SKM-1 (cell line): ENCODE measurements around the gene ITPKB.
"Not testable (repeated sequence)": the region's sequence is repeated elsewhere in the genome, so short reads cannot be mapped to it uniquely, and the experiment has no call there.

Experiments
- DNase-seq: peaks from one replicate; lab custom pipeline; 2025; ENCODE audit not compliant: unreplicated experiment; lab: John Stamatoyannopoulos, UW

The ITPKB gene

DNA sequence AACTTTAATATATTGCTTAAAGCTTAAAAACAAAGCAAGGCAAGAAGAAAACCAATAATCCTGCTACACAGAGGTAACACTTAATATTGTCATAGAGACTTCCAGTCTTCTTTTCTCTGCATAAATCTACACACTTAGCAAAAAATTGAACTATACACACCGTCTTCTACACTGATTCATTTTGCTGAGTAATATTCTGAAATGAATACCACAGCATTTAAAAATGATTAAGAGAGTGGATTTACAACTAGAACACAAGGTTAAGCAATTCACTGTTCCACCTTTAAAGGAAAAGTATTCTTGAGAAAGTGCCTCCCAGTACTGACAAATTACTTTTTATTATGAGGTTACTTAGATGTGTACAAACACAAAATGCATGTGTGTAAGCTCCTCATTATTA is 22.2 kb upstream of the ITPKB start:
- no peak for DNase-seq

DNA sequence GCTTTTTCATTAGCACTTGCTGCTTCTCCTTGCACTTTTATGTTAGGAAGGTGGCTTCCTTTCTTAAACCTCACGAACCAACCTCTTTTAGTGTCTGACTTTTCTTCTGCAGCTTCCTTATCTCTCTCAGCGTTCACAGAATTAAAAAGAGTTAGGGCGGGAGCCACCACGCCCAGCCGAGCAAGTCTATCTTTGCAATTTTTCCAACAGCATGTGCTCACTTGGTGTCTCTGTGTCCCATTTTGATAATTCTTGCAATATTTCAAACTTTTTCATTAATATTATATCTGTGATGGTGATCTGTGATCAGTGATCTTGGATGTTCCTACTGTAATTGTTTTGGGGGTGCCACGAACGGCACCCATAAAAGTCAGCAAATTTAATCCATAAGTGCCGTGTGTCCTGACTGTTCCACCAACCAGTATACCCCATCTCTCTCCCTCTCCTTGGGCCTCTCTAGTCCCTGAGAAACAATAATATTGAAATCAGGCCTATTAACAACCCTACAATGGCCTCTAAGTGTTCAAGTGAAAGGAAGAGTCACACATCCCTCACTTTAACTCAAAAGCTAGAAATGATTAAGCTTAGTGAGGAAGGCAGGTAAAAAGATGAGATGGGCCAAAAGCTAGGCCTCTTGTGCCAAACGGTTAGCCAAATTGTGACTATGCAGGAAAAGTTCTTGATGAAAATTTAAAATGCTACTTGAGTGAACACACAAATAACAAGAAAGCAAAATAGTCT is 15.9 kb upstream of the ITPKB start:
- DNase-seq: no peak

DNA sequence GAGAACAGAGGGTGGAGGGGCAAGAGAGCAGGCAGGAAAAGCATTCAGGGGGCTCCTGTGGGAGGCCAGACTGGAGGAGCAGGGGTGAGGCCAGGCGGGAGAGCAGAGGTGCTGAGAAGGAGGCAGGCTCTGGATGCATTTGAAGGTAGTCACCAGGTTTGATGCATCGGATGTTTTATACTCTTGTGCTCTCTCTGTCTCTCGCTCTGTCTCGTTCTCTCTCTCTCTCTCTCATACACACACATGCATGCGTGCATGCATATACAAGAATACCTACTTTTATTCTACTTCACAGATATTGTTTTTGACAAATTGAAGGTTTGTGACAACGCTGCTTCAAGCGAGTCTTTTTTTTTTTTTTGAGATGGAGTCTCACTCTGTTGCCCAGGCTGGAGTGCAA is 15.0 kb upstream of the ITPKB start:
- DNase-seq: no peak

DNA sequence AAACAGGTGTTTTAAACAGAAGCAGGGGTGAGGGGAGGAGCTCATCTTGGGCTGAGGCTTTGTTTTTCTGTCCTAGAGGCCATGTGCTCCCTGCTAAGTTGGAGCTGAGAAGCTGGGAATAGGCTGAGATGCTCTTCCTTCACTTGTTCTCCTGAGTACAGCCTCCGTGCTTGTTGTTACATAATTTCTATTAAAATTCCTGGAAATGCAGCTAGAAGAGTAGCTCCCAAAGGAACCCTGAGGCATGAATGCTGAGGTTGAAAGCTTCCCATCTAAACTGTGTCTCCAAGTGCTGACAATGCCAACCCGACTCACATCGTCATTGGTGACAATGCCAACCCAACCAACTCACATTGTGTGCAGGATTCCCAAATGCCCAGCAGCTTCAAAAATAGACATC is 12.6 kb upstream of the ITPKB start:
- DNase-seq: no peak

DNA sequence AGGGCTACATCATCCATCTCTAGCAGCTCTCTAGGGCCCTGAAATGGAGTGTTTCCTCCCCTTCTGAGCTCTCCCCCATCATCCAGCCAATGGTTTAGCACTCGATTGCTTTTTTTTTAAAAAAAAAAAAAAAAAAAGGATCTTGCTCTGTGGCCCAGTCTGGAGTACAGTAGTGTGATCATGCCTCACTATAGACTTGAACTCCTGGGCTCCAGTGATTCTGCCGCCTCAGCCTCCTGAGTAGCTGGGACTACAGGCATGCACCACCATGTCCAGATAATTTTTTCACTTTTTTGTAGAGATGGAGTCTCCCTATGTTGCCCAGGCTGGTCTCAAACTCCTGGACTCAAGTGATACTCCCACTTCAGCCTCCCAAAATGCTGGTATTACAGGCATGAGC is 12.1 kb upstream of the ITPKB start:
- no peak for DNase-seq

DNA sequence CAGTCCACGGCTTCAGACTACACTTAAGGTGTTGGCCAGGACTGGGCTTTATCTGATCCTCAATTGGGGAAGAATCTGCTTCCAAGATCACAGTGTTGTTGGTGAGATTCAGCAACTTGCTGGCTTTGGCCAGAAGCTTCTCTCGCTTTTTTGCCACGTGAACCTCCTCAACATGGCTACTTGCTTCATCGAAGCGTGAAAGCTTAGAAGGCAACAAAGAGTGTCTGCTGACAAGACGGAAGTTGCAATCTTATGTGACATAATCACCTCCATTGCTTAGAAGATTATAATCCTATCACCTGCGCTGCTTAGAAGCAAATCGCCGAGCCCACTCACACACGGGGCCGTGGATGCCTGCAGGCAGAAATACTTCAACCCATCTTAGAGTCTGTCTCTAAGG is 10.4 kb upstream of the ITPKB start:
- DNase-seq: no peak

DNA sequence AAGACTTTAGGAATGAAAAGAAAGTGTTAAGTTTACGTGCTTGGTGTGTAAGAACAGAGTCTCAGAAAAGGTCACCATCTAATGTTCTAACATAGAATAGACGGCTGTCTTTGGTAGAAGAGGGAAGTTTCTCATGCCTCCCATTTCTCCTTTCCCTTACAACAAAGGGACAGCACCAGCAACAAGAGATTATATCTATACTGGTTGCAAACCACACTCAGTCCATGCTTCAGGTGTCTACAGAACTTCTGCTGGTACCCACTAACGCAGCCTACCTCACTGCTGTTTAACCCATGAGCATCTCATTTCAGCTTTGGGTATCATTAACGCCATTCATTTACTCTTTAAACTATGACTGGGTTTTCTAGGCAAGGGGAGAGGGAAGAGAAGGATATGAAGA is 9.2 kb upstream of the ITPKB start:
- DNase-seq: no peak

DNA sequence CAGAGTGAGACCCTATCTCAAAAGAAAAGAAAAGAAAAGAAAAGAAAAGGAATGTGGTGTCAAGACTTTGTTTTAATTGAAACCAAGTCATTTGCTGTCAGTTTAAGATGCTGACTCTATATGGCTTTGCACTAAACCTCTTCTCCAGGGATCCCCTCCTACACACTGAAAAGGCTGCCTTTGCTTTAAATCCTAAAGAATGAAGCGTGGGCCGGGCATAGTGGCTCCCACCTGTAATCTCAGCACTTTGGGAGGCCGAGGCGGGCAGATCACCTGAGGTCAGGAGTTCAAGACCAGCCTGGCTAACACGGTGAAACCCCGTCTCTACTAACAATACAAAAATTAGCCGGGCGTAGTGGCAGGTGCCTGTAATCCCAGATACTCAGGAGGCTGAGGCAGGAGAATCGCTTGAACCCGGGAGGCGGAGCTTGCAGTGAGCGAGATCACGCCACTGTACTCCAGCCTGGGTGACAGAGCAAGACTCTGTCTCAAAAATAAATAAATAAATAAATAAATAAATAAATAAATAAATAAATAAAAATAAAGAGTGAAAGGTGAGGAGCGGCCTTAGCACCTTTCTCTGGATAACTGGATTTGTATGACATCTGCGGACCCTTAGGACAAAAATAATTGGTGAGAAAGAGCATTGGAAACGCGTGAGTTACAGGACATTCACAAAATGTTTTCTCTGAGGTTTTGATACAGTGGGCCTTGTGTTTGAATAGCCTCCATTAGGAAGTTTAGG is 8.6 kb upstream of the ITPKB start:
- DNase-seq: not testable (repeated sequence)

DNA sequence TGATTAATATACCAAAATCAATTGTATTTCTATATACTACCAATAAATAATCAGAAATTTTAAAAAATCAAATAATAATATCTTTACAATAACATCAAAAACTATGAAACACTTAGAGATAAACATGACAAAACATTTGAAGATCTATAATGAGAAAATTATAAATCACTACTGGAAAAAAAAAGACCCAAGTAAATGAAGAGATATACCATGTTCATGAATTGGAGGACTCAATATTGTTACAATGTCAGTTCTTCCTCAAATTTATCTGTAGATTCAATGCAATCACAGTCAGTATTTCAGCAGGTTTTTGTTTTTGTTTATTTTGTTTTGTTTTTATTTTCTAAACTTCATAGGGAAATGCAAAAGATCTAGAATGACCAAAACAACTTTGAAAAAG is 4.2 kb upstream of the ITPKB start:
- no peak for DNase-seq

DNA sequence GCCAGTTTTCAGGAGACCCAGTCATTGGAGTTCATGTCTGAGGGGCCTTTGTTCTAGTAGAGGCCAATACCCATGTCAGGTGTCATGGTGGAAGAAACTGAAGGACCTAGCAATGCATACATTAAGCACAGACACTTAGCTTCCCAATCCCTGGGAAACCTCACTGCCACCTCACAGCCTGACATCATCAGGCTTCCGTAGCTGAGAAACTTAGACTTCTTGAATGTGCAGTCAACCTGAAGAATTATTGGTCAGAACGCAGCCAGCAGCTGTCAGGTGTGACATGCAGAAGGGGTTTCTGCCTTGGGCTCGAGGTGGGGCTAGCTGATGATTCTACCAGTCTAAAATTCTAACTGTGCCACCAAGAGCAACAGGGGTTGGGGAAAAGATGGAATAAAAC is 1.9 kb upstream of the ITPKB start:
- no peak for DNase-seq

DNA sequence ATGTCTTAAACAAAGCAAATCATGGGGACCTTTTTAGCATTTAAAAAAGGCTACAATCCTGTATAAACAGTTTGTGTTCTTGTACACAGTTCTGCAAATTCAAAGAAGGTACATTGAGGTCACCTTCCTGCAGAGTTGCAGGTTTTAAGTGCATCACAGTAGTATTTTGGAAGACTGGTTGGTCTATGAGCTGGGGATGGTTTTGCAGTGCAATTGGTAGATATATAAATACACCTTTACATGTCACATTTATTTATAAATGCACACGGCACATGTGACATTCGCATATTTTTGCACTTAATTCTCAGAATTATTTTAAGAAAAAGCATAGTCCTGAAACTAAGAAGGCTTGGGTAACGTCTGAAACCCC is 599 bp upstream of the ITPKB start:
- DNase-seq: no peak

DNA sequence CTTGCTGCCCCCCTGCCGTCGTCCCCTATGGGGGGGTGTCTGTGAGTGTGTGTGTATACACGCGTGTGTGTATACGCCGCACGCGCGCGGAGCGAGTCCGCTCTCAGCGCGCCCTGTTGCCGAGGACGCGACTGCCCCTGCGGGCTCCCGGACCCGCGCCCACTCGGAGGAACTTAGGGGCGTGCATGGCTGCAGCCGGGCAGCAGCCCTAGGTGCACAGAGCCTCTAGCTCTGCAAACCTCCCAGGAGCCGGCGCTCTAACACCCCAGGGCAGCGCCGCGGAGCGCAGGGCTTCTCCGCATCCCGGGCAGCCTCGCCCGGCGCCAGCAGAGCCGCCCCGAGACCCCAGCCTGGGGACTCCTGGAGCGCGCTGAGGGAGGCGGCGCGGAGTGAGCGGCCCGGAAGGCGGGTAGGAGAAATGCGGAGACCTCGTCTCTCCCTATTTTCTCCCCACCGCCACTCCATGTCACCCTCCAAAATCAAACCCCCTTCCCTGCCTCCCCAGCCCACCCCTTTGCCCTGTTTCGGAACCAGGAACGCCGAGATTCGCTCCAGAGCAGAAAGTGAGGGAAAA is 574 bp downstream of the ITPKB start:
- no peak for DNase-seq

DNA sequence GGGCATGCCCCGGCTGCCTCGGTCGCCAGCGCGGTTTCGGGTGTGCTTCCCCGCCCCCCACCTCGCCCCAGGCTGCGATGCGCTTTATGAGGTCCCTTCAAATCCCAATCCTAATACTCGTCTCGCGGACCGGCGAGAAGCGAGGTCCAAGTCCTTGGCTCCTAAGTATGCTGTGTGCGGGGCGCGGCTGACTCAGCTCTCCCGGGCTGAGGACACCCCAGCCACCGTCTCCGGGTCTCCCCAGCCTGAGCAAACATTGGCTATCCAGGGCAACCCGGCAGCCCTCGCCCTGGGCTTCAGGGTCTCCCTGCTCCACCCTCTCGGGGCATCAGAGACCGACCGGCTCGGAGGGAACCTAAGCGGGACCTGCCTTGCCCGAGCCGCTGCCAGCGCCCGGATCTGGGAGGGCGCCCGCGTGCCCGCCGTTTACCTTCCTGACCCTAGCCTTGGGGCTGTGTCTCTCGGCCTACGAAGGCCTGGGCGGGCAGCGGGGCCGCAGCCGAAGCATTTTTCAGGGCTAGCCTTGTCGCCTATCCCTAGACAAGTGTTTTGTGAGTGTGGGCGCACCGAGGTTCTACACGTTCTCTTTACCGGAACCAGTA is 1.2 kb downstream of the ITPKB start:
- DNase-seq: no peak

DNA sequence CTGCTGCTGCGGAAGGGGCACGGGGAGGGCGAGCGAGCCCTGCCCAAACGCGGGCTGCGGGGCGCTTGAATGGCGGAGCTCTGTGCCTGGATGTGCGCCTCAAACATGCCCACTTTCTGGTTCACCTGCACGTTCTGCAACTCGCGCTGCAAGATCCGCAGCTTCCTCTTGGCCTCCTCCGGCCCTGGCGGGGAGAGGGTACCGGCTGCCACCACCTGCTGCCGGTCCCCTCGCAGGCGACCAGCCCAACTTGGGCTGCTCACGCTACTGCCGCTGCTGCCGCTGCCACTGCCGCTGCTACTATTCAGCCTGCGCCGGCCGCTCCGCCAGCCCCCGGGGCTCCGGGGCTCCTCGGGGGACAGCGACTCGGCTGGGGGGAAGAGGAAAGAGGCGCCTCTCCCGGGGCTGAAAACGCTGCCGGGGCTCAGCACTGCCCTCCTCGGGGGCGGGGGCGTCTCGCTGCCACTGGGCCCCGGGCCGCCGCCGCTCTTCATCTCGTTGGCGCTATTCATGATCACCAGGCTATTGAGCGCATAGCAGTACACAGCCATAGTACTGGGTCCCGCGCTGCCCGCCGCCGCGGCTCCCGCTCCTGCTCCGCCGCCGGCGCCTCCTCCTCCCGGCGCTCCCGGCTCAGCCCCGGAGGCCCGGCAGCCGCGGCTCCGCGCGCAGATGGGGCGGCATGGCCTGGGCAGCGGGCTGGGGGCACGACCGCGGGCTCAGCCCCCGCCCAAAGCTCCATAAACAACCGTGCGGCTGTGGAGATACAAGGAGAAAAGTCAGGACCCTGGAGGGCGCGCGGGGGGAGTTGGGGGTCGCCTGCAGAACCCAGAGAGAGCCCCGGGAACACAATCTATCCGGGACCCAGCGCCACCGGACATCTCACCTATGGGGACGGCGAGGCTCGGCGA is 1.9 kb downstream of the ITPKB start:
- no peak for DNase-seq

DNA sequence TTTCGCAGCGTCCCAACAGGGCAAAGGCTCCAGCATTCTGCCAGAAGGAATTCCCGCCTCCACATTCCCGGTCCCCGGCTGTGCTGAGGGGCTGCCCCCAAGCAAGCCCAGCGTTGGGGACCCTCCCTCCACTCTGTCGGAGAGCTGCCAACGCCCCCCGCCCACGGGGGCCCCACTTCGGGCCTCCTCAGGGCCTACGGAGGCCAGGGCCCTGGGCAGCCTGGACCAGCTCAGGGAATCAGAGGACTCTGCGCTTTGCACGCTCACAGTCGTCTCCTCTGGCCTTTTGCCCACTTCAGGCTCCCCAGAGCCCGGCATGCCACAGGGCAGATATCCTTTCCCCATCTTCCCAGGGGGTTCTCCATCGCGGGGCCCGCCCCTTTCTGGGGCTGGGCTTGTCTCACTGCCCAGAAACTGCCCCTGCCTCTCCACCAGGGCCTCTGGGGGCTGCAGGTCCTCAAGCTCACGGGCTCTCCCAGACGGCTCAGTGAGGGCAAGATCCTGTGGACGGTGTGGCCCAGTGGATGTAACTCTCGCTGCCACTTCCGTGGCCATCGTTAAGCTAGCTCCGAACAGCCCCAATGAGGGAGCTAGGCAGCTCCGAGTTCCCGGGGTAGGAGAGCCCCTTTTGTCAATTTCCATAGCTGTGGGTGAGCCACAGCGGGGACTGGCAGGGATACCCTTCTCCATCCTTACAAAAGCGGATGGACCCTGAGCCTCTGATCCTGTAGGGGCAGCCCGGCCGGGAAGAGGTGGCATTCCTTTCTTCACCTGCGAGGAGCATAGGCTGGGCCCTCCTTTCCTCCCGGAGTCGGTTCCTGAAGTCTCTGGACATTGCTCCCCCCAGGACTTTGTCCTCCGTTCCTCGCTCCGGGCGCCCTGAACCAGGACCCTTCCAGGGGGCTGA is 2.8 kb downstream of the ITPKB start:
- DNase-seq: no peak

DNA sequence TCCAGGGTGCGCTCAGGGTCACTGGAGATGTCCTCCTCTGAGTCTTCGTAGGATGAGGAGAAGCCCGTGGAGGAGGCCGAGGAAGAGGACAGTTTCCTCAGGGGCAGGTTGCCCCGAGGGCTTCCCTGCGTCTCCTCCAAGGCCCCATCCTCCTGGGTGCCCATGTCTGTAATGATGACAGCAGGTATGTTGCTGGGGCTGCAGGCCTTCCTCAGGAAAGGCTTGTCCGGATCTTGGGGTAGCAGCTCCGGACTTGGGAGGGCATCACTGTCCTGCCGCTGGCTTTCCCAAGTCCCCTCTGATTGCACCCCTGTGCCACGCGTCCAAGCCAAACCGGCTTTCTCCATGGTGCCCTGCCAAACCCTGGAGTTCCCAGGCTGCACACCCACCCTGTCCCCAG is 3.5 kb downstream of the ITPKB start:
- DNase-seq: no peak

DNA sequence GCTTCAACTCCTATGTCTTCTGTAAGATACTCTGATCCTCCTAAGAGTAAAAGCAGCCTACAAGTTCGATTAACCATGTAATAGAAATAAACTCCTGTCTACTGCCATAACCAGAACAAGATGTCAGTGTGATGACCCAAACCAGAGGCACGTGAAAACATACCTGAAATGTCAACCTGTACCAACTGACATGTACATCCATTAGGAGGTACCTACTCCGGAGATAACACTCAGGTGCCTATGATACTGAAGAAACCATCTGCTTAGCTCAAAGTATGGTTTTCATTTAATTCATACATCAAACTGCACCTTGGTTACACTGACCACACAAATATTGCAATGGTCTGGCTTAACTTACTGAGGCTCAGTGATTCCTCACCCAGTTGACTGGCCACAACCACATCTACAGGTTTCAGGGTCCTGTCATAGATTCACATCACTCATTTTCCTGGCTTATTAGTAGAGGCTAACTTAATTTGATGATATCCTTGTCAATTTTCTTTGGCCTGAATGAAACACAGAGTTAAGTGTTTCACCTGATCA is 4.4 kb downstream of the ITPKB start:
- DNase-seq: no peak

DNA sequence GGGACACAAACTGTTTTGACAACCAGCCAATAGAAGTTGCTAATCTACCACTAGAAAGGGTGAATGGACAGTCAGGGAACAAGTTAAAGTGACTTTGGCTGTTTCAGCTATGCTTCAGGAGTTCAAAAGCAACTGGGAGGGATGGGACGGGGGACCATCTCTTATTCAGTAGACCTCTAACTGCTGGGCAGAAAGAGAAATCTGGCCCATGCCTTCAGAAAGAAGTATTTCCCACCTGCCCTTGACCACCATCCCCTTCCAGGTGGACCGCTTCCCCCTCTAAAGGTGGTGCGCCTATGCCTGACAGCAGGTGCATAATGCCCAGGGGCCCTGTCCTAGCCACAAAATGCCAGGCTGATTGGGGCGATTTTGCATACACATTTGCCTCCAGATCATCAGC is 5.2 kb downstream of the ITPKB start:
- DNase-seq: no peak

DNA sequence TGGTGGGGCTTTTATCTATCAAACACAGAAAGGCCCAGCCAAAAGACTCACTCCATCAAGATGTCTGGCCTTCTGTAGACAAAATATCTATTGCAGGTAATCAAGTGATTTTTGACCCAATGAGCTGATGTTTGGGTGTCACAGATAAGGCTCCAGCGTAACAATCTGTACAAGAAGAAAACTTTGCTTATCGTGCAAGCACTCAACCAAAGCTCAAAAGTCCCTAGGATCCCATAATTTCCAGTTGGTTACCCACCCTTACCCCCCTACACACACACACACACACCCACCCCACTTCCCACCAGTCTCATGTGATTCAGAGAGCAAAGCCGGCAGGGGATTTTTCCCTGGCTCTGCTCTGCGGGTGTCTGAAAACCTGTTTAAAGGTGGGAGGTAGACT is 5.8 kb downstream of the ITPKB start:
- DNase-seq: no peak

DNA sequence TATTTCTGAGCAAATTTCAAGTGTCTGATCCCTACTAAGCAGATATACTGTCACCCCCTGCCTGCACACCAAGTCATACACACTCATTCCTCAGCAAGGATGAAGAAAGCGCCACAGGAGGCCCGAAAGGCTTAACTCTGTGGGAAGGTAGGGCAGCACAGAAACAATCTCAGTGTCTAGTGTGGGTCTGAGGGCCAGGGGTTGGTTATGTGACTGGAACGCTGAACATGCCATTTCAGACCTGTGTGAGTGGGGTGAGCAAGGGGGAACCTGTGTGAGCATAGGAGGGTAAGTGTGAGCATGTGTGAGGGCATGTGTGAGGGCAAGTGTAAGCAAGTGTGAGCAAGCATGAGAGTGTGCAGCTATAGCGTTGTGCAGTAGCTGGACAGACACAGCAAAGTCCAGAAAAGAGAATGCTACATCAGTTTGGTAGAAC is 6.2 kb downstream of the ITPKB start:
- DNase-seq: no peak
